Naive thymus-derived CD4-positive, alpha-beta T cell (primary cell): ENCODE measurements around the gene RAB8B. TPM values are rescaled to one million over a fixed set of nuclear protein-coding genes. Genes with fewer than 3 reads are reported as not detected.

Experiments
- ATAC-seq: fragments of 150-1000 bp; cut with Tn5 transposase; 2 replicates; pipeline ENCODE4 v1.10.0; 2021; ENCODE audit warnings: mild to moderate bottlenecking, moderate library complexity
- CTCF ChIA-PET: fragments of 350-600 bp; sonication (Branson Sonifier 250); formaldehyde crosslinking; loops from one replicate; lab custom pipeline; 2021; ENCODE audit warnings: antibody characterized with exemption; lab: Charles Lee
- POLR2A ChIA-PET: fragments of 350-600 bp; sonication (Branson Sonifier 250); formaldehyde crosslinking; loops from one replicate; lab custom pipeline; 2021; ENCODE audit warnings: antibody characterized with exemption, inconsistent platforms; lab: Charles Lee
- DNase-seq, 9 donors: peaks; one replicate each; pipeline versions ENCODE4 v3.0.0 to v3.0.0-alpha.2; 2020 to 2022; ENCODE audit warnings: mixed read lengths in 1 of 9
- H3K27ac ChIP-seq: one replicate; pipeline ENCODE4 v1.7.0; 2013; ENCODE audit warnings: mild to moderate bottlenecking, low read depth, low read length, moderate library complexity
- H3K27me3 ChIP-seq, 2 donors: one replicate each; pipeline ENCODE4 v1.7.0; 2013; ENCODE audit warnings: low read length in 2 of 2, mild to moderate bottlenecking in 2 of 2, moderate library complexity in 2 of 2; ENCODE audit not compliant: control insufficient read depth in 2 of 2, insufficient read depth in 2 of 2
- H3K36me3 ChIP-seq, 3 experiments: 1 replicate in 2 of 3; 2 replicates in 1 of 3; pipeline ENCODE4 v1.7.0; 2013; ENCODE audit warnings: low read length in 3 of 3, mild to moderate bottlenecking in 3 of 3, moderate library complexity in 1 of 3; ENCODE audit not compliant: insufficient read depth in 3 of 3, control insufficient read depth in 2 of 3
- H3K4me1 ChIP-seq, 2 donors: one replicate each; pipeline ENCODE4 v1.7.0; 2013; ENCODE audit warnings: low read length in 2 of 2, mild to moderate bottlenecking in 2 of 2, moderate library complexity in 1 of 2; ENCODE audit not compliant: control insufficient read depth in 2 of 2, insufficient read depth in 2 of 2
- H3K4me3 ChIP-seq: 2 replicates; pipeline ENCODE4 v1.7.0; 2013; ENCODE audit warnings: mild to moderate bottlenecking, low read length
- H3K9me3 ChIP-seq, 3 experiments: 1 replicate in 2 of 3; 2 replicates in 1 of 3; pipeline ENCODE4 v1.7.0; 2013; ENCODE audit warnings: low read length in 3 of 3; ENCODE audit not compliant: control insufficient read depth in 2 of 3
- H3K27ac Mint-ChIP-seq, 9 donors: one replicate each; pipeline ENCODE4 v1.8.0; 2020 to 2022; ENCODE audit warnings: mixed read lengths in 9 of 9, mild to moderate bottlenecking in 8 of 9, moderate library complexity in 5 of 9, inconsistent platforms in 2 of 9
- H3K27me3 Mint-ChIP-seq, 5 donors: one replicate each; pipeline ENCODE4 v1.8.0; 2021 to 2022; ENCODE audit warnings: mixed read lengths in 5 of 5, mild to moderate bottlenecking in 1 of 5
- H3K36me3 Mint-ChIP-seq, 5 donors: one replicate each; pipeline ENCODE4 v1.8.0; 2020 to 2022; ENCODE audit warnings: mixed read lengths in 5 of 5, mild to moderate bottlenecking in 3 of 5, inconsistent platforms in 1 of 5
- H3K4me1 Mint-ChIP-seq, 7 donors: one replicate each; pipeline ENCODE4 v1.8.0; 2020 to 2022; ENCODE audit warnings: mixed read lengths in 7 of 7, mild to moderate bottlenecking in 3 of 7, inconsistent platforms in 1 of 7
- H3K4me3 Mint-ChIP-seq, 10 donors: one replicate each; pipeline ENCODE4 v1.8.0; 2020 to 2022; ENCODE audit warnings: mild to moderate bottlenecking in 10 of 10, mixed read lengths in 10 of 10, moderate library complexity in 6 of 10, inconsistent platforms in 2 of 10
- H3K9me3 Mint-ChIP-seq, 11 donors: one replicate each; pipeline ENCODE4 v1.8.0; 2020 to 2022; ENCODE audit warnings: mixed read lengths in 11 of 11, mild to moderate bottlenecking in 4 of 11, inconsistent platforms in 1 of 11, moderate library complexity in 1 of 11
- intact Hi-C, 2 donors: fragments of 100-400 bp; cut with micrococcal nuclease; formaldehyde crosslinking; loops; one replicate each; pipeline ENCODE4 v1.15.1; 2023
- polyA plus RNA-seq, 2 donors: library from polyadenylated mRNA; unstranded; fragments of 300-500 nt; fragmentation: Illumina TruSeq; gene quantifications; one replicate each; pipeline ENCODE4 v1.2.3, GENCODE V29; 2021
- total RNA-seq, 6 experiments: library from RNA in 5 of 6; stranded (reverse) in 5 of 6; gene quantifications; 1 replicate in 5 of 6; 2 replicates in 1 of 6; pipeline ENCODE4 v1.2.3 and lab custom pipeline; 2021 to 2026

Gene RAB8B
- total and polyA plus RNA-seq, 7 experiments from 2014 or later: 30.4 to 100 (median 60.6) TPM

DNA sequence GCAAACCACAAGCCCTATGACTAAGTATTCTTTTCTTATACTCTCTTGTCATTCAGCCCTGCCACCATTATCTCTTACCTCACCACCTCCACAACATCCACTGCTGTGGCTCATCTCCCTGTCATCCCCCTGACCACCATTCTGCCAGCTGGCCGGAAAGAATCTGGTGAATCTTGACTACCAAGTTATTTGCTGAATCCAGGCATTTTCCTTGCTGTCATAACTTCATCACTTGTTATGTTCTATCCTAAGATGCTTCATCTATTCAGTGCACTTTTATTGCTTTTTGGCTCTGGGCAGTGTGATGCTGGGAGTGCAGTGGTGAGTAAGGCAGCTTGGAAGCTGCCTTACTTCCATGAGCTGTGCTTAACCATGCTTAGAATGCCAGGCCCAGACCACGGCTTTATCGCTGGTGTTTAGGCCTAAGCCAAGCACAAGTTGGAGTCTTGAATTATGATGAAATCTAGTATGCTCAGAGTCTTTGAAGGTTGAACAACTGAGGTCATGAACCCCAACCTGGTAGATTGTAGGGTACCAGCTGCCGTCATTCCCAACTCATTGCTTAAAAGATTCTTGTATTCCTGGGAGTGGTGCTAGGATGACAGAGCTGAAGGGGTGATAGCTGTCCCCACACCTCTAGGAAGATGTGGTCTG, 61.0 kb downstream of the RAB8B start:
- Mint-ChIP-seq H3K36me3 (peaks cover 10 to 55% (median 28%) of the 10 kb centered on the region in 5 donors), H3K4me1 (peaks cover 15 to 53% (median 25%) of the 10 kb centered on the region in 7 donors), H3K9me3 (peaks cover 0 to 3% (median 0%) of the 10 kb centered on the region in 11 donors), H3K27ac (peak overlapping the region in 1 of 9 donors; percentile 7), H3K4me3 (no peak overlapping the region), H3K27me3 (no peaks in the 10 kb centered on the region)
- intact Hi-C loops: no loop called here
- no peak for DNase-seq
- H3K4me1 ChIP-seq: no peaks in the 10 kb centered on the region
- CTCF ChIA-PET: no interaction called here
- H3K27me3 ChIP-seq: no peaks in the 10 kb centered on the region
- no peaks in the 10 kb centered on the region for H3K9me3 ChIP-seq
- no peak for ATAC-seq
- POLR2A ChIA-PET: interaction anchor here (0.6 kb wide), 1 partner anchor 11 kb away, joined by 4 read pairs; no protein-coding TSS in a partner anchor
- H3K36me3 ChIP-seq: peaks cover 11 to 46% (median 13%) of the 10 kb centered on the region in 3 experiments
- no peak overlapping the region for H3K27ac ChIP-seq
- H3K4me3 ChIP-seq: no peak overlapping the region

DNA sequence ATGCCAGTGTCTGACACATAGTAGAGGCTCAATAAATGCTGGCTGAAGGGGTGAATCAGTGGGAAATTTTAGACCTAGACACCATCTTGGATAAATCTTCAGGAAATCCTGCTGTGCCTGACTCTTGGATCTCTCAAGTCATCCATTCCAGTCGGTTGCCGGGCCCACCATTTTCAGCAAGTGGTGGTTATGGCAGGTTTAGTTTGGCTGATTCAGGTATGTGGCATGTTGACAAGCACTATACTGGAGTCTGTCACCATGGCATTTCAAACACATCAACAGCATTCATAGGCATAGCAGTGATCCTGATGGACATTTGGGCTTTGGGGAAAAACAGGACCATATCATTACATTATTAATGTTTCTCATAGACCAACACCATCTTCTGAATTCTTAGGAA, 62.3 kb downstream of the RAB8B start:
- no peak overlapping the region for H3K4me3 ChIP-seq
- no peak overlapping the region for H3K4me3 Mint-ChIP-seq
- no peaks in the 10 kb centered on the region for H3K4me1 ChIP-seq
- intact Hi-C loops: no loop called here
- ATAC-seq (no peak), DNase-seq (no peak)
- ChIA-PET POLR2A (interaction anchor here (0.7 to 1.5 kb wide), 2 partner anchors 59 to 236 kb away, joined by 4 to 8 read pairs; no protein-coding TSS in a partner anchor), CTCF (no interaction called here)
- H3K36me3 ChIP-seq: peaks cover 5 to 46% (median 6%) of the 10 kb centered on the region in 3 experiments
- H3K27me3 ChIP-seq: no peaks in the 10 kb centered on the region
- no peak overlapping the region for H3K27ac ChIP-seq
- H3K9me3 Mint-ChIP-seq: peaks cover 0 to under 1% (median 0%) of the 10 kb centered on the region in 11 donors
- H3K27ac Mint-ChIP-seq: peak overlapping the region in 2 of 9 donors; percentile 3 to 30
- peaks cover 15 to 47% (median 21%) of the 10 kb centered on the region in 7 donors for H3K4me1 Mint-ChIP-seq
- no peaks in the 10 kb centered on the region for H3K27me3 Mint-ChIP-seq
- H3K9me3 ChIP-seq: no peaks in the 10 kb centered on the region
- peaks cover 5 to 58% (median 21%) of the 10 kb centered on the region in 5 donors for H3K36me3 Mint-ChIP-seq

DNA sequence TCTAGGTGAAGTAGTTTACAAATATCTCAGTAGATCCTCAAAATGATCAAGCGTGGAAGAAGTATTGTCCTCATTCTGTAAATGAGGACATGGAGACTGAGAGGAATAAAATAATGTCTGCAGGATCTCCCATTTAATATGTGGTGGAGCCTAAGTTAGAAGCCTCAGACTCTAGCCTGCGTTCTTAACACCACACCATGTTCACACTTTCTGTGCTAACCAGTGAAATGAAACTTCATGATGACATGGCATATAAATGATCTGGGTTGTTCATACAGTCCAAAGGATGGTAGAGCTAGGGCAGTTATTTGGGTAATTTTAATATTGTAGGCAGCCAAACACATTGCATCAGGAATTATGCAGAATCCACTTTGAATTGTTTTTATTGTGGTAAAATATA, 62.9 kb downstream of the RAB8B start:
- H3K4me1 Mint-ChIP-seq: peaks cover 10 to 41% (median 17%) of the 10 kb centered on the region in 7 donors
- ChIA-PET POLR2A (interaction anchor here (0.7 to 1.5 kb wide), 2 partner anchors 60 to 235 kb away, joined by 4 to 8 read pairs; no protein-coding TSS in a partner anchor), CTCF (no interaction called here)
- H3K27ac ChIP-seq: no peak overlapping the region
- intact Hi-C loops: no loop called here
- H3K27me3 Mint-ChIP-seq: no peaks in the 10 kb centered on the region
- H3K4me3 ChIP-seq: no peak overlapping the region
- no peaks in the 10 kb centered on the region for H3K9me3 ChIP-seq
- DNase-seq (no peak), ATAC-seq (no peak)
- peak overlapping the region in 1 of 9 donors; percentile 49 for H3K27ac Mint-ChIP-seq
- H3K9me3 Mint-ChIP-seq: no peaks in the 10 kb centered on the region
- peaks cover under 1 to 48% (median 5%) of the 10 kb centered on the region in 3 experiments for H3K36me3 ChIP-seq
- no peak overlapping the region for H3K4me3 Mint-ChIP-seq
- H3K27me3 ChIP-seq: no peaks in the 10 kb centered on the region
- no peaks in the 10 kb centered on the region for H3K4me1 ChIP-seq
- H3K36me3 Mint-ChIP-seq: peaks cover 4 to 52% (median 20%) of the 10 kb centered on the region in 5 donors

DNA sequence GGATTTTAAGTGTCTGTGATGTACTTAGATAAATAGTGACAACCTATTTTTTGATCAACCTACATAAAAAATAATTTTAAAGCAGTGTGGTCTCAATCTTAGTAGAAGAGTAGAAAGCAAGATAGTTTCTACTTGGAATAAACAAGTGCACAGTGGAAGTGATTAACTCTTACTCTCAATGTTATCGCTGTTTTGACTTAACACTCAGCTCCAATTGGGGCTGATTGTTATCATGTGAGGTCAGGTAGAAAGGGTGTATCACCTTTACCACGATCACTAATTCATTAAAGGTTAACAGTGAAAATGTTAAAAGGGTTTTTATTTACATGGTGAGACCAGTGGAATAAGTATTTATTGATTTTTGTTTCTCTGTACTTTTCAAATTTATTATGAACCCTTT, 65.6 kb downstream of the RAB8B start:
- H3K4me3 Mint-ChIP-seq: no peak overlapping the region
- Histone ChIP-seq H3K27ac (no peak overlapping the region), H3K36me3 (peaks cover 4 to 54% (median 12%) of the 10 kb centered on the region in 3 experiments), H3K9me3 (no peaks in the 10 kb centered on the region), H3K4me3 (no peak overlapping the region), H3K27me3 (no peaks in the 10 kb centered on the region), H3K4me1 (no peaks in the 10 kb centered on the region)
- H3K27ac Mint-ChIP-seq: peak overlapping the region in 2 of 9 donors; percentile 45 to 56
- H3K4me1 Mint-ChIP-seq: peaks cover 0 to 24% (median 15%) of the 10 kb centered on the region in 7 donors
- H3K36me3 Mint-ChIP-seq: peaks cover 0 to 44% (median 13%) of the 10 kb centered on the region in 5 donors
- intact Hi-C loops: no loop called here
- POLR2A ChIA-PET: interaction anchor here (1.8 kb wide), 1 partner anchor 63 kb away, joined by 7 read pairs; no protein-coding TSS in a partner anchor
- H3K27me3 Mint-ChIP-seq: no peaks in the 10 kb centered on the region
- DNase-seq (no peak), ATAC-seq (no peak)
- H3K9me3 Mint-ChIP-seq: no peaks in the 10 kb centered on the region
- CTCF ChIA-PET: interaction anchor here (0.7 kb wide), 1 partner anchor 85 kb away, joined by 3 read pairs; no protein-coding TSS in a partner anchor

DNA sequence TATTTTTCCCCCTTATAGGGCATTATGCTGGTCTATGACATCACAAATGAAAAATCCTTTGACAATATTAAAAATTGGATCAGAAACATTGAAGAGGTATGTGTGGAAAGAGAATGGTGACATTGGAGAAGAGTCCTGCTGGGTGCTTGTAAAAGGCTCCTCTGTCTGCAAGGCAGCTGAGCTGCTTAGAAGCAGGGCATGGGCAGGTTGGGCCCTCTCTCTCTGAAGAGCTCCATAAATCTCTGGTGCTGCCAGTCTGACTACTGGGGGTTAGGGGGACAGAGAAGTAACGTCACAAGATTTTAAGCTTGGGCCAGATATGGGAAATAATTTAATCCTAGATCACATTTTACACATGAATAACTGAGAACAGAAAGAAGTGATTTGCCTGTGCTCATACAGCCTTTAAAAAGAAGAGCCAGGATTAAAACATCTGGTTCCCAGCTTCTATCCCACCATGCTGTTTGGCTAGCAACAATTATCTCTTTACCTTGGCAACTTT, 66.1 kb downstream of the RAB8B start:
- Histone ChIP-seq H3K9me3 (no peaks in the 10 kb centered on the region), H3K4me1 (no peaks in the 10 kb centered on the region), H3K36me3 (peaks cover 6 to 52% (median 18%) of the 10 kb centered on the region in 3 experiments), H3K27me3 (no peaks in the 10 kb centered on the region), H3K27ac (no peak overlapping the region), H3K4me3 (no peak overlapping the region)
- H3K4me1 Mint-ChIP-seq: peaks cover 0 to 24% (median 10%) of the 10 kb centered on the region in 7 donors
- ChIA-PET CTCF (no interaction called here), POLR2A (interaction anchor here (1.8 kb wide), 1 partner anchor 64 kb away, joined by 7 read pairs; no protein-coding TSS in a partner anchor)
- ATAC-seq (no peak), DNase-seq (no peak)
- intact Hi-C loops: no loop called here
- no peak overlapping the region for H3K4me3 Mint-ChIP-seq
- H3K27ac Mint-ChIP-seq: peak overlapping the region in 1 of 9 donors; percentile 56
- no peaks in the 10 kb centered on the region for H3K9me3 Mint-ChIP-seq
- no peaks in the 10 kb centered on the region for H3K27me3 Mint-ChIP-seq
- H3K36me3 Mint-ChIP-seq: peaks cover 0 to 43% (median 17%) of the 10 kb centered on the region in 5 donors

DNA sequence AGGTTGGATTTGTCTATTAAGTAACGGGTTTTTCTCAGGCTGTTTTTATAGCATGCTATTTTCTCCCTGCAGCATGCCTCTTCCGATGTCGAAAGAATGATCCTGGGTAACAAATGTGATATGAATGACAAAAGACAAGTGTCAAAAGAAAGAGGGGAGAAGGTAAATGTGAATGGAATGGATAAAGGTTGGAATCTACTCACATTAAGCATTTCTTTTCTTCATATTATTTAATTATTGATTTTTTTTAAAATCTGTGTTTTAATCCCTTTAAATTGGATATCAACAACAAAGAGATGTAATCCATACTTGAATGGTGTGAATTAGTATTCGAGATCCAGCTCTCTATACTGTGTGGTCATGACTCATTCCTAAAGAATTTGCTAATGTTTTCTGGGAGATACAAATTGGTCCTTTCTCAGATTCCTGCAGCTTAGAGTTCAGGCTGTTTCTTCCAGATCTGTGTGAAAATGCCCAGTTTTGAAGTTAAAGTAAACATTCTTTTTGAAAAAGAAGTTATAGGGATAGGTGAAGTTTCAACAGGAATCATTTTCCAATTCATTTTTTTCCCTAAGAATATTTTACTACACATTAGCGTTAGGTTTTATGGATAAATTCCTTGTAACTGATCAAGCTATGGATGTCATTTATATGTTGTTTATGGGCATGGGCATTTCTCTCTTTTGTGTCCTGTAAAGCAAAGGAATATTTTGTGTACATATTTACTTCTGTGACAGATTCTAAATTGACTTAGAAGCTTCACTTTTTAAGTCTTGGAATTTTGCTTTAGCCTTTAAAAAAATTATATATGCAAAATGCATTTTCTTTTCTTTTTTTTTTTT, 67.2 kb downstream of the RAB8B start:
- CTCF ChIA-PET: interaction anchor here (0.5 to 0.7 kb wide), 2 partner anchors 12 to 22 kb away, joined by 3 to 5 read pairs; no protein-coding TSS in a partner anchor
- H3K27ac Mint-ChIP-seq: peak overlapping the region in 4 of 9 donors; percentile 36 to 73 (median 52)
- no peak overlapping the region for H3K27ac ChIP-seq

More for the DNA sequence above, 67.2 kb downstream of the RAB8B start:
- H3K36me3 ChIP-seq: peaks cover 6 to 53% (median 21%) of the 10 kb centered on the region in 3 experiments
- H3K4me3 ChIP-seq: no peak overlapping the region
- no peaks in the 10 kb centered on the region for H3K4me1 ChIP-seq
- POLR2A ChIA-PET: interaction anchor here (1.8 kb wide), 1 partner anchor 65 kb away, joined by 7 read pairs; no protein-coding TSS in a partner anchor
- intact Hi-C loops: no loop called here
- Mint-ChIP-seq H3K4me3 (no peak overlapping the region), H3K27me3 (no peaks in the 10 kb centered on the region), H3K4me1 (peaks cover 0 to 18% (median 10%) of the 10 kb centered on the region in 7 donors), H3K9me3 (no peaks in the 10 kb centered on the region), H3K36me3 (peaks cover 3 to 43% (median 21%) of the 10 kb centered on the region in 5 donors)
- DNase-seq (no peak), ATAC-seq (no peak)
- H3K27me3 ChIP-seq: no peaks in the 10 kb centered on the region
- H3K9me3 ChIP-seq: no peaks in the 10 kb centered on the region
